Fibroblast of skin of left quadriceps (primary cell): Measurements from ENCODE around the gene HS3ST6.
"Not testable (repeated sequence)": the region's sequence is repeated elsewhere in the genome, so short reads cannot be mapped to it uniquely, and the experiment has no call there.

ENCODE experiments used
- DNase-seq, 2 experiments: peaks; one replicate each; pipeline ENCODE4 v3.0.0-alpha.2; 2013; ENCODE audit warnings: low read depth in 2 of 2

The HS3ST6 gene

DNA sequence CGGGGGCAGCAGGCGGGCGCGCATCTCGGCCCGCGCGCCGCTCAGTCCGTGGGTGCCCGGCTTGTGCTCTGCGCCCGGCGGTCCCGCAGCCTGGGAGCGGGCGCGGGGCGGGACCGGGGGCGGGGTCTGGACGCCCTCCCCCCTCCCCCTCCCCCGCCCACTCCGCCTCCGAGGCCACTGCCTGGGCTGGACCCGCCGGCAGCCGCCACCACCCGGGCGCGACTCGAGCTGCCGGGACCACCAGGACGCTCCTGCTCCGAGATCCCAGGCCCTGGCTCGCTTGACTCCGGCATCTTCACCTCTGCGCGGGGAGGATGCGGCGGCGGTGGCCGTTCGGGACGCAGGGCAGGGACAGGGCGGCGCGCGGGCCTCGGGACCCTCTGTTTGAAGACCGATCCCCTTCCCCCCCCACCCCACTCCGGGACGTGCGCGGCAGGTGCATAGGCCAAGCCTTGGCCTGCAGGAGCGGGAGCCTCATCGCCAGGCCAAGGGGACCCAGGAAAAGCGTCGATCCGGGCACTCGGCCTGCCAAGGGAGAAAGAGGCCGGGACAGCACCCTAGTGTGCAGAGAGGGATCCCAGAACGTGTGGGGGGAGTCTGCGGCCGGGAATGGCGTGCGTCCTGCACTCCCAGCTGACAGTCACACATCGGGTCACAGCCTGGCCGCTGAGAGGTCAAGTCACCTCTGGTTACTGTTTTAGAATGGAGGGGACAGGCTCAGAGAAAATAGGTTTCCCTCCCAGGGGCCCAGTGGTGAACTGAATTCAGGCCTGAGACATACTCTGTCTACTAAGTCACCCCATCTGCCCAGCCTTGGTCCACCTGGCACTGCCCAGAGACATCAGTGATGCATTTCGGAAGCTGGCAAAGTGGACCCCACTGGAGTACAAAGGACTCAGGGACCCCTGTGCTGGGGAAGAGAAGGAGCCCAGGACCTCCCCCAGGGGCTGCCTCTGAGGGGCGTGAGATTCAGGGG lies at the start of gene HS3ST6:
TSS of gene HS3ST6 (minus strand) at position 65 of the 976 bp plus-strand sequence. CDS start 92 bp downstream, outside the sequence.
- DNase-seq: no peak

- no peak for DNase-seq
Observed at GRCh38 chr16:1966460-1966859, 48.2 kb upstream of the HS3ST6 start, which contains the start of gene RNF151. Gene RNF151 (plus strand): TSS chr16:1966856. CDS start chr16:1966882, 26 bp downstream.

GRCh38 chr16:1965396-1966001 lies 47.3 kb upstream of the HS3ST6 start:
- no peak for DNase-seq

DNA sequence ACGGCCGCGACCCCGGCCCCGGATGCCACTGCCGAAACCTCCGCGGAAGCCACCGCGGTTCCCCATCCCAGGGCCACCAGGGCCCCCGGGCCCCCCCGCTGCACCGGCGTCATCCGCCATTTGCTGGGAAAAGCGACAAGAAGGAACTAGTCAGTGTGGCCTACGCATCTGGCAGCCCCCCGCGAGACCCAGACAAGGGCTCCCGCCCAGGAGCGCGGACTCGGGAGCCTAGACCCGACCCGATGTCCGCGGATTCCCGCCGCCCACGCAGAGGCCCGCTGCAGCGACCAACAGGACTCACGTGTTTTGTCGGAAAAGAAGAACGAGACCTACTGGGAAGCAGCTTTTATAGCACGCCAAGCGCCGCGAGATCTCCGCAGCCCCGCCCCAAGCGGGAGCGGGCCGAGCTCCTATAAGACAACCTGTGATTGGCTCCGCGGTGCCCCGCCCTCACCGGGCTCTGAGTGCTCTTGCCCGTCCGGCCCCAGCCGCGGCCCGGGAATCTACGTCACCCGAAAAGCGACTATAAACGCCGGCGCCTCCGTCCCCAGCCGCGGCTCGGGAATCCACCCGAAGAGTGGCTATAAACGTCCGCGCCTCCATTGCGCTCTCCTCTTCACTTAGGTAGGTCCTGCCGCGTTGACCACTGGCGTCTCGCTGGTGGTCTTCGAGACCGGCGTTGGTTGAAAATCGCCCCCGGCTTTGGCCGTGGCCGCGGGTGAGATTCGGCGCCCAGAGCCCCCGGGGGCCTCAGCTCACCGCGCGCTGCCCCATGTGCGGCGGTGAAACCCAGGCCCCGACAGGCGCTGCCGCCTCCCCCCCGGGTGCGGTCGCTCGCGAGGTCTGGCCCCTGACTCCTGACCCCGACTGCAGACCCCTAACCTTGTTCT lies 46.5 kb upstream of the HS3ST6 start, which contains the start of gene RPS2:
TSS of gene RPS2 (minus strand) at position 321 of the 890 bp plus-strand sequence. CDS start at position 120, 201 bp downstream.
- peak; percentile 97 for DNase-seq

GRCh38 chr16:1963806-1964505 lies 45.7 kb upstream of the HS3ST6 start:
- no peak for DNase-seq

GRCh38 chr16:1962161-1963153 lies 44.2 kb upstream of the HS3ST6 start:
- not testable (repeated sequence) for DNase-seq

GRCh38 chr16:1961651-1962067 lies 43.4 kb upstream of the HS3ST6 start:
- no peak for DNase-seq

GRCh38 chr16:1960665-1961630 lies 42.7 kb upstream of the HS3ST6 start:
- DNase-seq: no peak

DNA sequence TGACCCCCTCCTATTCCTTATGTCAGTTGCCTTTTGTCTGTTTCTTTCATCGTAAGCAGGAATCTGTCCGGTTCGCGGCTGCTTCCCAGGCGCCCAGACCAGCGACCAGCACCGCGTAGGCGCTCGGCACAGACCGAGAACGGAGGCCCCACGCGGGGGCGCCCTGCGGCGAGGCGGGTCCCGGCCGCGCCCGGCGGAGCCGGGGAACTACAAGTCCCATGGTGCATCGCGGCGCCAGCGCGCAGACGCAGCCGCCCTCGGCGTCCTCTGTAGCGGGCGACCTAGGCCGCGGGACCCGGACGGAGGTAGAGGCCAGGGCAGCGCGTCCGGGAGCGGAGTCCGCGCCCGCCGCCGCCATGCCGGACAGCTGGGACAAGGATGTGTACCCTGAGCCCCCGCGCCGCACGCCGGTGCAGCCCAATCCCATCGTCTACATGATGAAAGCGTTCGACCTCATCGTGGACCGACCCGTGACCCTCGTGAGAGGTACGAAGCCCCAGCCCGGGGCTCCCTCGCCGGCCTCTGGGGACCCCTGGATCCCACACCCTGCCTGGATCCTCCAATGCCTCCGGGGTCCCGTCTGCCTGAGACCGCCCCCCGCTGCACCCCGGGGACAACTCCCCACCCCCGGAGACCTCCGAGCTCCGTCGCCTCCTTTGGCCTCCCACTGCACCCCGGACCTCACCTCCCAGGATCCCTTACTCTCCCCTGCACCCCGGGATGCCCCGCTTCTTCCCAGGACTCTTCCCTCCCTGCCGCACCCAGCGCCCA lies 41.2 kb upstream of the HS3ST6 start, which contains the start of gene NDUFB10:
TSS of gene NDUFB10 (plus strand) at position 270 of the 771 bp plus-strand sequence. CDS start at position 357, 87 bp downstream.
- DNase-seq: peak; percentile 66 to 68

DNA sequence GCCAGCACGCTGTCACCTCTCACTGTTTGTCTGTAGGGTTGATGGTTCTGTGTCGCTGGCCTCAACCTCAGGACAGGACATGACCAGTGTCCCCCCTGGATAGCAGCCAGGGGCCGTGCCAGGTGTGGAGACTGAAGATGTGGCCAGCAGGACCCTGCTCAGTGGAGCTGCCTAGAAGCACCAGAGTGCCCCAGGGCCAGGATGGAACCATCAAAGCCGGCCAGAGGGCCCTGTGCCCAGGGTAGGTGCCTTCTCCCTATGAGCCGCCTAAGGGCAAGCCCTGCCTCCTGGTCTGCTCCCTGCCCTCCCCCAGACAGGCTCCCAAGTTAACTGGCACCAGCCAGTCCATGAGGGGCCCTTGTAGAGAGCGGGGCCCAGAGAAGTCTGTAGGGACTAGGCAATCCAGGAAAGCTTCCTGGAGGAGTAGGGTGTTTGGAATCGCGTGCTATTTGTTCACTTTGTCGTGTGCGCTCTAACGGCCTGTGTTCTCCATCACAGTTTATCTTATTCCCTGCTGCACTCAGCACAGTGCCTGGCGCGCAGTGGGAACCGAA lies 40.6 kb upstream of the HS3ST6 start:
- DNase-seq: no peak

- DNase-seq: not testable (repeated sequence)
Observed at GRCh38 chr16:1958143-1958491, 39.9 kb upstream of the HS3ST6 start.

GRCh38 chr16:1957434-1958142 lies 39.4 kb upstream of the HS3ST6 start:
- DNase-seq: not testable (repeated sequence)

- DNase-seq: no peak
Observed at GRCh38 chr16:1953734-1954133, 35.5 kb upstream of the HS3ST6 start.

- no peak for DNase-seq
Observed at GRCh38 chr16:1950559-1950958, 32.3 kb upstream of the HS3ST6 start.

DNA sequence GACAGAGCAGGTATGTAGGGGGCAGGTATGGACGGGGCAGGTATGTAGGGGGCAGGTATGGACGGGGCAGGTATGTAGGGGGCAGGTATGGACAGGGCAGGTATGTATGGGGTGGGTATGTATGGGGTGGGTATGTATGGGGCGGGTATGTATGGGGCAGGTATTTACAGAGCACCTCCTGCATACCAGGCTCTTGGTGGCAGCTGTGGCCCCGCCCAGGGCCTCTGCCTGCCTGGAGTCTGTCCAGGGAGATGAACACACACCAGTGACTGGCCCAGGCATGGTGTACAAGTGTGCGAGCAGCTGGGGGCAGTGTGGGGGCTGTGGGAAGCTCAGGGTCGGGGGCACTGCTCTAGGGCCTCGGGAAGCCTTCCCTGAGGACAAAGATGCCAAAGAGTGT lies 31.8 kb upstream of the HS3ST6 start:
- DNase-seq: no peak

DNA sequence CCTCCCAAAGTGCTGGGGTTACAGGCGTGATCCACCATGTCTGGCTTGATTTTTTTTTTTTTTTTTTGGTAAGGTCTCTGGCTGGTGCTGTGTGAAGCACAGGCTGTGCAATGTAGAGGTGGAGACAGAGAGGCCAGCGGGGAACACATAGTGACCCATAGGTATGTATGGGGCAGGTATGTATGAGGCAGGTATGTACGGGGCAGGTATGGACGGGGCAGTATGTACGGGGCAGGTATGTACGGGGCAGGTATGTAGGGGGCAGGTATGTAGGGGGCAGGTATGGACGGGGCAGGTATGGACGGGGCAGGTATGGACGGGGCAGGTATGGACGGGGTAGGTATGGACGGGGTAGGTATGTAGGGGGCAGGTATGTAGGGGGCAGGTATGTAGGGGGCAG lies 31.3 kb upstream of the HS3ST6 start:
- DNase-seq: no peak

DNA sequence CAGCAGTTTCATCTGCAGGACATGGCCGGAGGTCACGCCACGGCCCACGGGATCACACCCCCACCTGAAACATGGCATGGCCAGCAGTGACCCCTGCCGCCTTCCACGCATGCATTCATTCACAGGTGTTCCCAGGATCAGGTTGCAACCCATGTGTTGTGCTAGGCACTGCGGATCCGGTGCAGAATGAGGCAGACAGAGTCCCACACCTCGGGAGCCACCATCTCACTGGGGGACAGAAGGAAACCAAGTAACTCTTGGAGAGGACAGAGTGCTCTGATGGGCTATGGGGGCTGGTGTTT lies 29.1 kb upstream of the HS3ST6 start:
- DNase-seq: no peak
